Measurements from ENCODE around the gene ASXL2. TPM values are rescaled to one million over a fixed set of nuclear protein-coding genes. Genes with fewer than 3 reads are reported as not detected.

ASXL2 gene
- total RNA-seq, 1 donor from 2014 or later: 25.8 TPM

- H3K4me1 Mint-ChIP-seq (ENCODE audit: low read depth, unreplicated experiment): no peaks in the 10 kb centered on the region
- Histone ChIP-seq H3K27ac (ENCODE audit: low read depth, low read length) (no peak overlapping the region), H3K36me3 (ENCODE audit: insufficient read depth, low read length) (no peaks in the 10 kb centered on the region), H3K4me1 (ENCODE audit: insufficient read depth, low read length) (peaks cover 15% of the 10 kb centered on the region), H3K9ac (ENCODE audit: low read length) (no peak overlapping the region), H3K27me3 (ENCODE audit: insufficient read depth, low read length) (peaks cover 9% of the 10 kb centered on the region), H2AFZ (ENCODE audit: low read depth, low read length) (no peak overlapping the region), H4K20me1 (ENCODE audit: insufficient read depth, low read length) (no peaks in the 10 kb centered on the region), H3K79me2 (ENCODE audit: insufficient read depth, low read length) (no peaks in the 10 kb centered on the region), H3K4me2 (ENCODE audit: low read length) (peak overlapping the region; percentile 57), H3K9me3 (ENCODE audit: insufficient read depth, low read depth, low read length) (no peaks in the 10 kb centered on the region), H3K4me3 (ENCODE audit: insufficient read depth, low read depth, low read length) (no peak overlapping the region)
- H3K36me3 Mint-ChIP-seq (ENCODE audit: low read depth, unreplicated experiment): no peaks in the 10 kb centered on the region
- peaks cover 4% of the 10 kb centered on the region for H3K27me3 Mint-ChIP-seq (ENCODE audit: low read depth, unreplicated experiment)
- FAIRE-seq (no peak), DNase-seq (ENCODE audit: low read depth) (peak; percentile 50)
- no peak overlapping the region for H3K4me3 Mint-ChIP-seq (ENCODE audit: unreplicated experiment)
- no peak overlapping the region for H3K27ac Mint-ChIP-seq (ENCODE audit: unreplicated experiment)
- H3K9me3 Mint-ChIP-seq (ENCODE audit: unreplicated experiment): no peaks in the 10 kb centered on the region
- no peak for TF ChIP-seq EZH2 (IDR thresholded peaks at IDR 0.05; ENCODE audit: insufficient read depth, low read length)
- no peak for TF ChIP-seq CTCF (IDR thresholded peaks at IDR 0.05; ENCODE audit: insufficient read depth, low read depth, low read length)
Measured at GRCh38 chr2:25698752-25699151, 179.5 kb downstream of the ASXL2 start.

- Histone ChIP-seq H3K9me3 (ENCODE audit: insufficient read depth, low read depth, low read length) (no peaks in the 10 kb centered on the region), H3K27me3 (ENCODE audit: insufficient read depth, low read length) (peaks cover 9% of the 10 kb centered on the region), H3K79me2 (ENCODE audit: insufficient read depth, low read length) (no peaks in the 10 kb centered on the region), H3K4me1 (ENCODE audit: insufficient read depth, low read length) (peaks cover 15% of the 10 kb centered on the region), H2AFZ (ENCODE audit: low read depth, low read length) (peak overlapping the region; percentile 53), H3K4me2 (ENCODE audit: low read length) (peak overlapping the region; percentile 57), H3K4me3 (ENCODE audit: insufficient read depth, low read depth, low read length) (no peak overlapping the region), H3K27ac (ENCODE audit: low read depth, low read length) (no peak overlapping the region), H4K20me1 (ENCODE audit: insufficient read depth, low read length) (no peaks in the 10 kb centered on the region), H3K36me3 (ENCODE audit: insufficient read depth, low read length) (no peaks in the 10 kb centered on the region), H3K9ac (ENCODE audit: low read length) (no peak overlapping the region)
- Mint-ChIP-seq H3K36me3 (ENCODE audit: low read depth, unreplicated experiment) (no peaks in the 10 kb centered on the region), H3K4me1 (ENCODE audit: low read depth, unreplicated experiment) (no peaks in the 10 kb centered on the region), H3K27me3 (ENCODE audit: low read depth, unreplicated experiment) (peaks cover 4% of the 10 kb centered on the region), H3K9me3 (ENCODE audit: unreplicated experiment) (no peaks in the 10 kb centered on the region), H3K27ac (ENCODE audit: unreplicated experiment) (no peak overlapping the region), H3K4me3 (ENCODE audit: unreplicated experiment) (no peak overlapping the region)
- TF ChIP-seq EZH2 (IDR thresholded peaks at IDR 0.05; ENCODE audit: insufficient read depth, low read length) (no peak), CTCF (IDR thresholded peaks at IDR 0.05; ENCODE audit: insufficient read depth, low read depth, low read length) (no peak)
- FAIRE-seq: no peak
- DNase-seq (ENCODE audit: low read depth): no peak
Measured at GRCh38 chr2:25697559-25698341, 180.5 kb downstream of the ASXL2 start.

All from astrocyte (in vitro differentiated cells and primary cell).